CD14-positive monocyte (primary cell): ENCODE measurements around the gene HSD11B2. TPM values are rescaled to one million over a fixed set of nuclear protein-coding genes. Genes with fewer than 3 reads are reported as not detected.
"Not testable (repeated sequence)": the region's sequence is repeated elsewhere in the genome, so short reads cannot be mapped to it uniquely, and the experiment has no call there.

ENCODE experiments used
- DNase-seq, 3 donors: peaks; one replicate each; pipeline ENCODE4 v3.0.0-alpha.2; 2011 to 2022
- H2AFZ ChIP-seq: 2 replicates; pipeline ENCODE4 v1.6.0; 2012; ENCODE audit warnings: mild to moderate bottlenecking, low read depth, low read length, inconsistent platforms; ENCODE audit not compliant: insufficient read depth, poor library complexity, severe bottlenecking
- H3K27ac ChIP-seq, 2 donors: 1 replicate in 1 of 2; 2 replicates in 1 of 2; pipeline ENCODE4 v1.5.1; 2012 to 2013; ENCODE audit warnings: low read length in 2 of 2, control low read depth in 1 of 2, inconsistent platforms in 1 of 2, low read depth in 1 of 2, mild to moderate bottlenecking in 1 of 2
- H3K27me3 ChIP-seq, 2 donors: one replicate each; pipeline versions ENCODE4 v1.6.0 to v1.6.1; 2011 to 2013; ENCODE audit warnings: low read length in 2 of 2; ENCODE audit not compliant: control insufficient read depth in 2 of 2, insufficient read depth in 2 of 2
- H3K36me3 ChIP-seq, 2 donors: replicated peaks in 1 of 2; 1 replicate in 1 of 2; 2 replicates in 1 of 2; pipeline versions ENCODE4 v1.5.1 to v1.6.1; 2012 to 2013; ENCODE audit warnings: low read length in 2 of 2, control low read depth in 1 of 2, inconsistent platforms in 1 of 2, mild to moderate bottlenecking in 1 of 2; ENCODE audit not compliant: insufficient read depth in 2 of 2, control insufficient read depth in 1 of 2
- H3K4me1 ChIP-seq, 2 donors: 1 replicate in 1 of 2; 2 replicates in 1 of 2; pipeline versions ENCODE4 v1.5.1 to v1.6.1; 2012 to 2013; ENCODE audit warnings: low read length in 2 of 2, control low read depth in 1 of 2, inconsistent platforms in 1 of 2, mild to moderate bottlenecking in 1 of 2, moderate library complexity in 1 of 2; ENCODE audit not compliant: insufficient read depth in 2 of 2, control insufficient read depth in 1 of 2
- H3K4me2 ChIP-seq: replicated peaks from 2 replicates; pipeline ENCODE3; 2012; ENCODE audit warnings: low read length, moderate library complexity, mild to moderate bottlenecking; ENCODE audit not compliant: poor library complexity, severe bottlenecking; ENCODE audit errors: extremely low read depth
- H3K4me3 ChIP-seq, 3 experiments: fragments of 200-600 bp in 1 of 3; sonication (generic) in 1 of 3; replicated peaks in 1 of 3; 1 replicate in 2 of 3; 2 replicates in 1 of 3; pipeline ENCODE4 v1.5.1; 2011 to 2013; ENCODE audit warnings: low read length in 3 of 3, mild to moderate bottlenecking in 3 of 3, control low read depth in 2 of 3, low read depth in 2 of 3, inconsistent platforms in 1 of 3, moderate library complexity in 1 of 3
- H3K79me2 ChIP-seq: 2 replicates; pipeline ENCODE4 v1.6.0; 2012; ENCODE audit warnings: mild to moderate bottlenecking, control low read depth, inconsistent platforms, low read length, moderate library complexity; ENCODE audit not compliant: insufficient read depth
- H3K9ac ChIP-seq: 2 replicates; pipeline ENCODE4 v1.6.0; 2017; ENCODE audit warnings: low read length, mild to moderate bottlenecking; ENCODE audit not compliant: insufficient read depth, poor library complexity, severe bottlenecking
- H3K9me3 ChIP-seq, 2 donors: replicated peaks in 1 of 2; 1 replicate in 1 of 2; 2 replicates in 1 of 2; pipeline versions ENCODE4 v1.5.1 to v1.6.1; 2012 to 2013; ENCODE audit warnings: low read length in 2 of 2, control low read depth in 1 of 2; ENCODE audit not compliant: control insufficient read depth in 1 of 2, insufficient read depth in 1 of 2
- H4K20me1 ChIP-seq: 2 replicates; pipeline ENCODE4 v1.6.0; 2012; ENCODE audit warnings: mild to moderate bottlenecking, low read length, control low read depth, moderate library complexity; ENCODE audit not compliant: insufficient read depth
- H3K27ac Mint-ChIP-seq, 7 donors: one replicate each; pipeline ENCODE4 v1.8.0; 2020; ENCODE audit warnings: mild to moderate bottlenecking in 7 of 7, mixed read lengths in 7 of 7, moderate library complexity in 6 of 7, inconsistent platforms in 2 of 7
- H3K27me3 Mint-ChIP-seq, 3 donors: one replicate each; pipeline ENCODE4 v1.8.0; 2021 to 2022; ENCODE audit warnings: low read depth in 3 of 3, mild to moderate bottlenecking in 3 of 3, mixed read lengths in 3 of 3, moderate library complexity in 3 of 3, inconsistent platforms in 1 of 3
- H3K36me3 Mint-ChIP-seq, 2 donors: one replicate each; pipeline ENCODE4 v1.8.0; 2020; ENCODE audit warnings: mixed read lengths in 2 of 2, inconsistent platforms in 1 of 2, mild to moderate bottlenecking in 1 of 2
- H3K4me1 Mint-ChIP-seq: one replicate; pipeline ENCODE4 v1.8.0; 2020; ENCODE audit warnings: mild to moderate bottlenecking, mixed read lengths
- H3K4me3 Mint-ChIP-seq, 2 donors: one replicate each; pipeline ENCODE4 v1.8.0; 2020; ENCODE audit warnings: mild to moderate bottlenecking in 2 of 2, mixed read lengths in 2 of 2, moderate library complexity in 1 of 2
- H3K9me3 Mint-ChIP-seq, 7 donors: one replicate each; pipeline ENCODE4 v1.8.0; 2020 to 2022; ENCODE audit warnings: mixed read lengths in 7 of 7, mild to moderate bottlenecking in 6 of 7, moderate library complexity in 6 of 7, inconsistent platforms in 2 of 7
- WGBS: methylation state at CpG from one replicate; pipeline ENCODE4 v1.1.5; 2013; ENCODE audit warnings: missing lambda C conversion rate; ENCODE audit not compliant: insufficient coverage; 5-methylcytosine and 5-hydroxymethylcytosine counted together
- intact Hi-C, 2 donors: fragments of 100-400 bp; cut with micrococcal nuclease; formaldehyde crosslinking; loops; one replicate each; pipeline versions ENCODE4 v1.15.0 to v1.15.1; 2023
- polyA plus RNA-seq, 3 donors: library from polyadenylated mRNA; depleted of rRNA in 1 of 3; unstranded in 2 of 3; stranded (reverse) in 1 of 3; fragments of 300-500 nt in 2 of 3; fragments of >200 nt in 1 of 3; fragmentation: Illumina TruSeq in 2 of 3; gene quantifications; 1 replicate in 2 of 3; 2 replicates in 1 of 3; pipeline ENCODE4 v1.2.3, GENCODE V29; 2012 to 2021
- TF ChIP-seq, protein P1 (sequence below): fragments of 200-600 bp; IDR thresholded peaks from one replicate; pipeline ENCODE4 v1.8.0; 2022; ENCODE audit warnings: antibody characterized with exemption, mild to moderate bottlenecking

The HSD11B2 gene
- polyA plus RNA-seq, 3 donors = not detected

DNA sequence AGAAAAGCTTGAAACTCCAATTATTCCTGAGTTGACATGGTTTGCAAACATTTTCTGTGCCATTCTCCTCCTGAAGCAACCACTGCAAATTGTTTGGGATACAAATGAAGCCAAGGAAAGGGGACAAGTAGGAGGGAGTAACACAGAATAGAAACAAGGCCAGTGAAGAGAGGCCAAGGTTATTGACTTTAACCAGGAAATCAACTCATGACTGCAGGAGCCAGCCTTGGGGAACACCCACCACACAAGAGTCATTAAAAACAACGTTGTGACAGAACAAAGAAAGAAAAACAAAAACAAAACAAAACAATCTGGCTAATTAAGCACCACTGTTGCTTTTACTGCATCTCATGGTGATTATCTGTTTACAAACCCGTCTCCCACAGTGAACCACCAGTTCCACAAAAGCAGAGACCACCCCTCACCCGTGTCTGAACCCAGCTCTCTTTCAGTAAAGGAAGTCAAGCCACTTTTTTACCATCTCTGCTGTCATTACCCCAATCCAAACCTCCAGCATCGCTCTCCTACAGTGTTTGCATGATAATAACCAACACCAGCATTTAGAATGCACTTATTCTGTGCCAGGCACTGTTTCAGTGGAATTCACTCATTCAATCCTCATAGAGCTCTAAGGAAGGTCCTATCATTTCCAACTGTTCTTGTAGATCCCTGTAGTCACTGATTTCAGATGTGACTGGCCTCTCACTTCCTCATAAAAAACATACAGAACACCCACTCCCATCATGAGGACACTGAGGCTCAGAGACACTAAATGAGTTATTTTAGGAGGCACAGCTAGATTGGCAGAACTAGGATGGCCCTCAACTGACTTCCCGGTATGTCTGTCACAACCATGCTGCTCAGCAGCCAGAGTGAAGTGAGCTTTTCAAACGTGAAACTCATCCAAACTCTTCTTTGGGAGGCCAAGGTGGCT is 16.7 kb upstream of the HSD11B2 start:
- Histone ChIP-seq H4K20me1 (no peaks in the 10 kb centered on the region), H3K36me3 (no peaks in the 10 kb centered on the region), H3K9ac (no peak overlapping the region), H3K79me2 (no peaks in the 10 kb centered on the region), H3K27ac (no peak overlapping the region), H2AFZ (no peak overlapping the region), H3K9me3 (no peaks in the 10 kb centered on the region), H3K4me2 (no peak overlapping the region), H3K27me3 (peaks cover 0 to 11% of the 10 kb centered on the region in 2 donors), H3K4me3 (no peak overlapping the region), H3K4me1 (peaks cover 10 to 13% of the 10 kb centered on the region in 2 donors)
- H3K4me1 Mint-ChIP-seq = peaks cover 13% of the 10 kb centered on the region
- H3K4me3 Mint-ChIP-seq = peak overlapping the region in 1 of 2 donors; percentile 9
- TF ChIP-seq, protein P1, sequence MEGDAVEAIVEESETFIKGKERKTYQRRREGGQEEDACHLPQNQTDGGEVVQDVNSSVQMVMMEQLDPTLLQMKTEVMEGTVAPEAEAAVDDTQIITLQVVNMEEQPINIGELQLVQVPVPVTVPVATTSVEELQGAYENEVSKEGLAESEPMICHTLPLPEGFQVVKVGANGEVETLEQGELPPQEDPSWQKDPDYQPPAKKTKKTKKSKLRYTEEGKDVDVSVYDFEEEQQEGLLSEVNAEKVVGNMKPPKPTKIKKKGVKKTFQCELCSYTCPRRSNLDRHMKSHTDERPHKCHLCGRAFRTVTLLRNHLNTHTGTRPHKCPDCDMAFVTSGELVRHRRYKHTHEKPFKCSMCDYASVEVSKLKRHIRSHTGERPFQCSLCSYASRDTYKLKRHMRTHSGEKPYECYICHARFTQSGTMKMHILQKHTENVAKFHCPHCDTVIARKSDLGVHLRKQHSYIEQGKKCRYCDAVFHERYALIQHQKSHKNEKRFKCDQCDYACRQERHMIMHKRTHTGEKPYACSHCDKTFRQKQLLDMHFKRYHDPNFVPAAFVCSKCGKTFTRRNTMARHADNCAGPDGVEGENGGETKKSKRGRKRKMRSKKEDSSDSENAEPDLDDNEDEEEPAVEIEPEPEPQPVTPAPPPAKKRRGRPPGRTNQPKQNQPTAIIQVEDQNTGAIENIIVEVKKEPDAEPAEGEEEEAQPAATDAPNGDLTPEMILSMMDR = no peak
- H3K9me3 Mint-ChIP-seq = no peaks in the 10 kb centered on the region
- no peak for DNase-seq
- 84% methylated on average over 6 of the region's 6 CpGs for WGBS
- intact Hi-C loops = no loop called here
- peaks cover 6 to 29% (median 29%) of the 10 kb centered on the region in 3 donors for H3K27me3 Mint-ChIP-seq
- H3K36me3 Mint-ChIP-seq = no peaks in the 10 kb centered on the region
- no peak overlapping the region for H3K27ac Mint-ChIP-seq

DNA sequence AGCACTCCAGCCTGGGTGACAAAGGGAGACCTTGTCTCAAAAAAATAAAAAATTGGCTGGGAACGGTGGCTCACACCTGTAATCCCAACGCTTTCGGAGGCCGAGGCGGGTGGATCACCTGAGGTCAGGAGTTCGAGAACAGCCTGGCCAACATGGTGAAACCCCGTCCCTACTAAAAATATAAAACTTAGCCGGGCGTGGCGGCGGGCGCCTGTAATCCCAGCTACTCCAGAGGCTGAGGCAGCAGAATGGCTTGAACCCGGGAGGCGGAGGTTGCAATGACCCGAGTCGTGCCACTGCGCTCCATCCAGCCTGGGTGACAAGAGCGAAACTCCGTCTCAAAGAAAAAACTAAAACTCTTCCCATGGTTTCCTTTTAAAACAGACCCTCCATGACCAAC is 15.5 kb upstream of the HSD11B2 start:
- Histone ChIP-seq H3K4me2 (peak overlapping the region; percentile 96), H3K4me3 (peak overlapping the region in 1 of 3 experiments; percentile 80), H3K27me3 (peaks cover 0 to 11% of the 10 kb centered on the region in 2 donors), H2AFZ (peak overlapping the region; percentile 98), H3K4me1 (peaks cover 10 to 13% of the 10 kb centered on the region in 2 donors)
- H3K27ac ChIP-seq, DNase-seq, H3K9ac ChIP-seq, intact Hi-C loops, H3K36me3 Mint-ChIP-seq, H3K27ac Mint-ChIP-seq, H3K9me3 Mint-ChIP-seq, H3K36me3 ChIP-seq, H3K79me2 ChIP-seq, H4K20me1 ChIP-seq, H3K9me3 ChIP-seq: not testable (repeated sequence)
- 94% methylated on average over 17 of the region's 19 CpGs for WGBS
- Mint-ChIP-seq H3K27me3 (peaks cover 8 to 32% (median 31%) of the 10 kb centered on the region in 3 donors), H3K4me3 (peak overlapping the region; percentile 66 to 79), H3K4me1 (peaks cover 13% of the 10 kb centered on the region)
